Loucy (cell line): ENCODE results near the gene AUH.
A peak's percentile ranks its signal among the peaks of the same experiment; 100 is the strongest.

ENCODE experiments used
- H2AFZ ChIP-seq: fragments of 200-600 bp; sonication (generic); 2 replicates; pipeline ENCODE4 v1.6.0; 2016; ENCODE audit warnings: antibody characterized with exemption, mild to moderate bottlenecking, low read length, moderate library complexity
- H3F3A ChIP-seq: fragments of 200-600 bp; 2 replicates; pipeline ENCODE4 v1.6.0; 2016; ENCODE audit warnings: antibody characterized with exemption, low read depth, mild to moderate bottlenecking
- H3K27me3 ChIP-seq: fragments of 200-600 bp; sonication (generic); 2 replicates; pipeline ENCODE4 v1.6.1; 2014; ENCODE audit warnings: low read length, mild to moderate bottlenecking; ENCODE audit not compliant: insufficient read depth, poor library complexity, severe bottlenecking
- H3K36me3 ChIP-seq: fragments of 200-600 bp; sonication (generic); 2 replicates; pipeline ENCODE4 v1.6.1; 2016; ENCODE audit warnings: low read length; ENCODE audit not compliant: insufficient read depth
- H3K4me1 ChIP-seq: fragments of 200-600 bp; sonication (generic); 2 replicates; pipeline ENCODE4 v1.5.1; 2014; ENCODE audit warnings: low read length, mild to moderate bottlenecking; ENCODE audit not compliant: insufficient read depth, poor library complexity, severe bottlenecking
- H3K4me2 ChIP-seq: fragments of 200-600 bp; sonication (generic); 2 replicates; pipeline ENCODE4 v1.6.0; 2014; ENCODE audit warnings: antibody characterized with exemption, low read length, low read depth, mild to moderate bottlenecking; ENCODE audit not compliant: poor library complexity, severe bottlenecking
- H3K4me3 ChIP-seq: fragments of 200-600 bp; sonication (generic); 2 replicates; pipeline ENCODE4 v1.5.1; 2014; ENCODE audit warnings: low read length, mild to moderate bottlenecking, mixed read lengths; ENCODE audit not compliant: poor library complexity, severe bottlenecking
- H3K79me2 ChIP-seq: fragments of 200-600 bp; sonication (generic); 2 replicates; pipeline ENCODE4 v1.6.1; 2014; ENCODE audit warnings: low read length; ENCODE audit not compliant: insufficient read depth
- H3K9ac ChIP-seq: fragments of 200-600 bp; sonication (generic); 2 replicates; pipeline ENCODE4 v1.6.0; 2014; ENCODE audit warnings: mild to moderate bottlenecking, low read depth, low read length, moderate library complexity; ENCODE audit not compliant: poor library complexity, severe bottlenecking
- H3K9me2 ChIP-seq: fragments of 200-600 bp; sonication (generic); replicated peaks from 2 replicates; pipeline ENCODE4 v1.6.1; 2016; ENCODE audit warnings: low read depth, low read length, mixed read lengths
- H3K9me3 ChIP-seq: fragments of 200-600 bp; sonication (generic); 2 replicates; pipeline ENCODE4 v1.6.1; 2014; ENCODE audit warnings: mild to moderate bottlenecking, antibody characterized with exemption, low read length, low read depth; ENCODE audit not compliant: insufficient read depth
- H4K20me1 ChIP-seq: fragments of 200-600 bp; sonication (generic); 2 replicates; pipeline ENCODE4 v1.6.0; 2014; ENCODE audit warnings: antibody characterized with exemption, low read length, mild to moderate bottlenecking; ENCODE audit not compliant: insufficient read depth, poor library complexity, severe bottlenecking
- CTCF ChIP-seq: fragments of 200-600 bp; sonication (generic); conservative IDR thresholded peaks from 2 replicates; pipeline ENCODE4 v1.5.1; 2014; ENCODE audit warnings: mild to moderate bottlenecking, antibody characterized with exemption, low read length
- EZH2phosphoT487 ChIP-seq: fragments of 200-600 bp; IDR thresholded peaks from 2 replicates; pipeline ENCODE4 v1.6.1; 2018; ENCODE audit warnings: antibody characterized with exemption, mild to moderate bottlenecking, moderate library complexity, borderline replicate concordance

The AUH gene

DNA sequence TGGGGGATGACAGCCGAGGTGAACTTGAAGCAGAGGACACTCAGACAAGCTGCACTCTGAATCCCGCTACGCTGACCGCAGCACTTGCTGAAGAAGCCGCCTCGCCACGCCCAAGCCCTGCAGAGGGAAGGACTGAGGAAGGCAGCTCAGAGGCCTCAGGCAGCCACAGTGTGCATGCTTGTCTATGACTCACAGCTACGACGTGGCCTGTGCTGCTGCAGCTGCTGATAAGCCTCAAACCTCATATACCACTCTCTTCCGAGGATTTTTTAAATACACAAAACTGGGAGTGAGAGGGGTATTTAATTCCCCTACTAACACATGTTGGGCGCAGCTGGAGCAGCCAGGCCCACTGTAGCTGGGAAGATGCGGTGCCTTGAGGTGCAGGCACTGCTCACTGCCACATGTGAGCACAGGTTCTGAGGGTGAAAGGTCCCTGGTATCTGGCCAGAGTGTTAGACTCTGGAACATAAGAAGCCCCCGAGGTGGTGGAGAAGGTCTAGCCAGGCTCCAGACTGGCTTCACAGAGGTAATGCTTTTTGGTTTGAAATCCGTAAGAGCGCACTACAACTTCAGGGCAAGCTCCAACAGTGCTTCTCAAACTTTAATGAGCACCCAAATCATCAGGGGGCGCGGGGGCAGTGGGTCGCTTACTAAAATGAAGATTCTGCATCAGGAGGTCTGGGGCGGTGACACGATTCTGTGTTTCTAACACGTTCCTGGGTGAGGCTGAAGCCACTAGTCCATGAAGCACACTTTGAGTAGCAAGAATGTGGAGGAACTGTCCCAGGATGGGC is 196.8 kb downstream of the AUH start:
- Histone ChIP-seq H3K4me3 (peak overlapping the region; percentile 65), H2AFZ (no peak overlapping the region), H3K4me2 (peak overlapping the region; percentile 81)

More for the DNA sequence above, 196.8 kb downstream of the AUH start:
- no peaks in the 10 kb centered on the region for H3K36me3 ChIP-seq
- H3K9ac ChIP-seq: peak overlapping the region; percentile 84
- H3K27me3 ChIP-seq: no peaks in the 10 kb centered on the region
- H4K20me1 ChIP-seq: no peaks in the 10 kb centered on the region
- peaks cover 16% of the 10 kb centered on the region for H3F3A ChIP-seq
- no peak for TF ChIP-seq CTCF
- no peak for TF ChIP-seq EZH2phosphoT487
- H3K9me2 ChIP-seq: no peaks in the 10 kb centered on the region
- H3K9me3 ChIP-seq: no peaks in the 10 kb centered on the region
- H3K79me2 ChIP-seq: peaks cover 24% of the 10 kb centered on the region; the same call in 1 of the 2 replicates
- peaks cover 59% of the 10 kb centered on the region for H3K4me1 ChIP-seq
